Left lung (tissue), 10 donors: ENCODE data around the gene IFT122. TPM values are rescaled to one million over a fixed set of nuclear protein-coding genes. Genes with fewer than 3 reads are reported as not detected.

ENCODE experiments used
- ATAC-seq: fragments of 200-7000 bp; cut with Tn5 transposase; one replicate; pipeline ENCODE4 v1.9.1; 2020; ENCODE audit warnings: moderate library complexity
- DNase-seq, 4 donors: peaks; one replicate each; pipeline ENCODE4 v3.0.0-alpha.2; 2013 to 2020
- H3K27ac ChIP-seq, 2 donors: fragments of 200-600 bp; sonication (generic) in 1 of 2; one replicate each; pipeline versions ENCODE4 v1.5.0 to v1.8.0; 2020 to 2021
- H3K27me3 ChIP-seq, 2 donors: fragments of 200-600 bp; sonication (generic) in 1 of 2; one replicate each; pipeline versions ENCODE4 v1.5.0 to v1.8.0; 2020 to 2021
- H3K36me3 ChIP-seq, 2 donors: fragments of 200-600 bp; sonication (generic) in 1 of 2; one replicate each; pipeline versions ENCODE4 v1.5.0 to v1.8.0; 2020 to 2021
- H3K4me1 ChIP-seq, 2 donors: fragments of 200-600 bp; one replicate each; pipeline ENCODE4 v1.8.0; 2021
- H3K4me3 ChIP-seq, 2 donors: fragments of 200-600 bp; sonication (generic) in 1 of 2; one replicate each; pipeline versions ENCODE4 v1.5.0 to v1.8.0; 2020 to 2021; ENCODE audit warnings: mild to moderate bottlenecking in 1 of 2
- H3K9me3 ChIP-seq, 2 donors: fragments of 200-600 bp; sonication (generic) in 1 of 2; one replicate each; pipeline versions ENCODE4 v1.5.0 to v1.8.0; 2020 to 2021
- intact Hi-C, 2 donors: fragments of 100-400 bp; cut with DNase I; formaldehyde crosslinking; loops; one replicate each; pipeline versions ENCODE4 v1.11.2 to v1.14.2; 2022
- polyA plus RNA-seq, 6 donors: library from polyadenylated mRNA; unstranded; fragments of 120-200 nt; gene quantifications; one replicate each; pipeline ENCODE4 v1.2.1, GENCODE V29; 2013; ENCODE audit not compliant: insufficient read length in 6 of 6
- total RNA-seq, 2 donors: library from RNA; stranded (reverse); fragmentation: NEBNext Ultra II Directional; extraction: Animal tissue kit (Norgen Biotek cat#: 25700); gene quantifications; one replicate each; pipeline ENCODE4 v1.2.1, GENCODE V29; 2021
- TF ChIP-seq, protein P1 (sequence below), 2 donors: fragments of 200-600 bp; sonication (generic) in 1 of 2; IDR thresholded peaks; one replicate each; pipeline versions ENCODE4 v1.5.0 to v1.8.0; 2021; ENCODE audit warnings: antibody characterized with exemption in 2 of 2
- donor health status: DM: no; HTN: yes; CAD: no.
- donor health status: DM: no; HTN: no; CAD: no.

Gene IFT122
- total and polyA plus RNA-seq, 8 donors: 21.2 to 79.7 (median 71.3) TPM

DNA sequence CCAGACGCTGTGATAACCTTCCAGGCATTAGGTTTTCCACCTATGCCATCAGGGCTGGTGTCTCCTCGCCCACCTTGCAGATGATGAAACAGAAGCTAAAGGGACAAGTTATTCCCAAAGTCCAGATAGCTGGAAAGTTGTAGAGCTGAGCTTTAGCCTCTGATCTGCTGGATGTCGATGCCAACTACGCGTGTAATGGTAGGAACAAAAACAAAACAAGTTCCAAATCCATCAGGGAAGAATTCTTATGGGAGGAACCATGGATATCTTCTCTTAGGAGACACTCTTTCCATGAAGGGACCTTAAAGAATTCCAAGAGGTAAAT lies 60.3 kb downstream of the IFT122 start:
- DNase-seq (no peak), ATAC-seq (no peak)
- TF ChIP-seq, protein P1, sequence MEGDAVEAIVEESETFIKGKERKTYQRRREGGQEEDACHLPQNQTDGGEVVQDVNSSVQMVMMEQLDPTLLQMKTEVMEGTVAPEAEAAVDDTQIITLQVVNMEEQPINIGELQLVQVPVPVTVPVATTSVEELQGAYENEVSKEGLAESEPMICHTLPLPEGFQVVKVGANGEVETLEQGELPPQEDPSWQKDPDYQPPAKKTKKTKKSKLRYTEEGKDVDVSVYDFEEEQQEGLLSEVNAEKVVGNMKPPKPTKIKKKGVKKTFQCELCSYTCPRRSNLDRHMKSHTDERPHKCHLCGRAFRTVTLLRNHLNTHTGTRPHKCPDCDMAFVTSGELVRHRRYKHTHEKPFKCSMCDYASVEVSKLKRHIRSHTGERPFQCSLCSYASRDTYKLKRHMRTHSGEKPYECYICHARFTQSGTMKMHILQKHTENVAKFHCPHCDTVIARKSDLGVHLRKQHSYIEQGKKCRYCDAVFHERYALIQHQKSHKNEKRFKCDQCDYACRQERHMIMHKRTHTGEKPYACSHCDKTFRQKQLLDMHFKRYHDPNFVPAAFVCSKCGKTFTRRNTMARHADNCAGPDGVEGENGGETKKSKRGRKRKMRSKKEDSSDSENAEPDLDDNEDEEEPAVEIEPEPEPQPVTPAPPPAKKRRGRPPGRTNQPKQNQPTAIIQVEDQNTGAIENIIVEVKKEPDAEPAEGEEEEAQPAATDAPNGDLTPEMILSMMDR (IDR thresholded peaks at IDR 0.05): no peak
- H3K36me3 ChIP-seq: peaks cover 0 to 50% of the 10 kb centered on the region in 2 donors
- H3K27me3 ChIP-seq: no peaks in the 10 kb centered on the region
- H3K9me3 ChIP-seq: no peaks in the 10 kb centered on the region
- intact Hi-C loops: no loop called here
- H3K4me1 ChIP-seq: peaks cover 7 to 27% of the 10 kb centered on the region in 2 donors
- peak overlapping the region in 1 of 2 donors; percentile 67 for H3K27ac ChIP-seq
- no peak overlapping the region for H3K4me3 ChIP-seq

DNA sequence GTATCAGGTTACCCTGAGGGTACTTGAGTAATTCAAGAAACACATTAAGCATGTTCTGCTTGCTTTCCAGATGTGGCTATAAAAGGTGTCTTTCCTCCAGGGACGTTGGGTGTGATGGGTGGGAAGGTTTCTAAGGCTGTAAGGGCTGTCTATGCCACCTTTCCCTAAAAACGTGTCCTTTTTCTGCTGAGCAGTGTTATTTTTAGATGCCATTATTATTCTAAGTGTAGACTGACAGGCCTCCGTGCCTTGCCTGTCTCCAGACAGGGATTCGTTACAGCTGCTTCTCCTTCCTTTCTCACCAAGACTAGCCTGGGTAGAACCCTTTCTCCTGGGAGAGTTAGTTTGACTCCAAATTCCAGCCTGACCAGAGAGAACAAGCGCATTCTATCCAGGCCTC lies 61.6 kb downstream of the IFT122 start:
- Histone ChIP-seq H3K36me3 (peaks cover 0 to 55% of the 10 kb centered on the region in 2 donors), H3K27me3 (no peaks in the 10 kb centered on the region), H3K4me3 (no peak overlapping the region), H3K4me1 (peaks cover 4 to 22% of the 10 kb centered on the region in 2 donors), H3K9me3 (no peaks in the 10 kb centered on the region), H3K27ac (peak overlapping the region in 1 of 2 donors; percentile 25)
- TF ChIP-seq, protein P1 (IDR thresholded peaks at IDR 0.05): no peak
- DNase-seq (no peak), ATAC-seq (no peak)
- intact Hi-C loops: no loop called here

DNA sequence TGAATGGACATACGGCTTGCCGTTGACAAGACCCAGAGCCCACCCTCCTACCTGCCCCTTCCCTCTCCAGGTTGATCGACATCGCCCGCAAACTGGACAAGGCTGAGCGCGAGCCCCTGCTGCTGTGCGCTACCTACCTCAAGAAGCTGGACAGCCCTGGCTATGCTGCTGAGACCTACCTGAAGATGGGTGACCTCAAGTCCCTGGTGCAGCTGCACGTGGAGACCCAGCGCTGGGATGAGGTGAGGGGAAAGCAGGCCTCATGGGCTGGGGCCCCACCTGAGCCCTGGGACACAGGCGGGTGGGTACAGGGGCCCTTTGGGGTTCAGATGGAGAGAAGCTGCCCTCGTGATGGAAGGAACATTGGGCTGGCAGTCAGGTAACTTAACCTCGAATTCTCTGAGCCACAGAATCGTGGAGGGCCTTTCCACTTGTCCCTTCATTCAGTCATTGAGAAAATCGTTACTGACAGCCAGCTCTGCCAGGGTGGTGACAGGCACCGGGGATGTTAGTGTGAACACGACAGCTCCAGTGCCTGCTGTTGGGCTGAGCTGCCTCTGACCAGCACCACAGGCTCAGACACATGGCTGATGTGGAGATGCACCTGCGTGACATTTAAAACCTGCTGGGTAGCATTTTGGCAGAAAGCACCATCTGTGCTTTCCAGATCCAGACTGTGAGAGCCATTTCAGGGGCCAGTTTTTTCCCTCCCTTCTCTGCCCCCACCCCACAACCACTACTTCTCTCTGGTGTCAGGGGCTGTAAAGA lies 62.8 kb downstream of the IFT122 start:
- ATAC-seq: no peak
- Histone ChIP-seq H3K27me3 (no peaks in the 10 kb centered on the region), H3K36me3 (peaks cover 0 to 64% of the 10 kb centered on the region in 2 donors), H3K9me3 (no peaks in the 10 kb centered on the region), H3K4me3 (no peak overlapping the region), H3K27ac (no peak overlapping the region), H3K4me1 (peaks cover 4 to 25% of the 10 kb centered on the region in 2 donors)
- peak in 1 of 4 donors; percentile 57 for DNase-seq
- intact Hi-C loops: no loop called here
- TF ChIP-seq, protein P1 (IDR thresholded peaks at IDR 0.05): no peak

DNA sequence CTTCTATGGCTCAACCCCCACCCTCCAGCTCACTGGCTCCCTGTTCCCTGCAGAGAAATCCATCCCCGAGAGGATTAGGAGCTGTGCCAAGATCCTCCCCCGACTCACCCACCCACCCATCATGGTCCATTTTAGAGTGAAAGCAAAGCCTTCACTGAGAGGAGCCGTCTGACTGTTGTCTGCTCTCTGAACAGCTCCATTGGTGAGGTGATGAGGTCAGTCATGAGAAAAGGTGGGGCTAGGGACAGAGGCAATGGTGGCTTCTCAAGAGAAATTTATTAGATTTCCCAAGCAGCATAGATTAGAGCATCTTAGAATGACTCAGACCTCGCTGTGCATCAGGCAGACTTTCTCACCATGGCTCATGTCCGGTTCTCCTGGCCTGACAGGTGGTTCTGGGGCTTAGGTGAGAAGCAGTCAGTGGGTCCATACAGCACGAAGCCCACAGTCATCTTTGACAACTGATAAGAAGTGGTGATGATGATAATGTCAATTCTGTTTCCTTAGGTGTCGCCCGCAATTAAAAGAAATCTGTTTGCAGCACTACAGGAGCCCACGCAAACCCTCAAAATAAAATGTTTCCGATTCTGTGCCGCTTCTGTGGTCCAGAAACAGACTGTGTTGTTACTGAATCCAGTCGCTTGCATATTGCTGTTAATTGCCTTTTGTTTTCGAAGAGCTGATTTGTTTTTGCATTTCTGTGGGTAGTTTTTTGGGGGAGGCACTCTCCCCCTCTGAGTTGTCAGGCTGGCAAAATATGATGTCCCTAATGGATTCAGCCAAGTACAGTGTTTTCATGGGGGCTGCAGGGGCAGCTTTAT lies 63.7 kb downstream of the IFT122 start:
- Histone ChIP-seq H3K4me3 (no peak overlapping the region), H3K9me3 (no peaks in the 10 kb centered on the region), H3K4me1 (peaks cover 0 to 21% of the 10 kb centered on the region in 2 donors), H3K27ac (no peak overlapping the region), H3K36me3 (peaks cover 0 to 68% of the 10 kb centered on the region in 2 donors), H3K27me3 (no peaks in the 10 kb centered on the region)
- no peak for ATAC-seq
- DNase-seq: no peak
- intact Hi-C loops: no loop called here
- TF ChIP-seq, protein P1 (IDR thresholded peaks at IDR 0.05): no peak

DNA sequence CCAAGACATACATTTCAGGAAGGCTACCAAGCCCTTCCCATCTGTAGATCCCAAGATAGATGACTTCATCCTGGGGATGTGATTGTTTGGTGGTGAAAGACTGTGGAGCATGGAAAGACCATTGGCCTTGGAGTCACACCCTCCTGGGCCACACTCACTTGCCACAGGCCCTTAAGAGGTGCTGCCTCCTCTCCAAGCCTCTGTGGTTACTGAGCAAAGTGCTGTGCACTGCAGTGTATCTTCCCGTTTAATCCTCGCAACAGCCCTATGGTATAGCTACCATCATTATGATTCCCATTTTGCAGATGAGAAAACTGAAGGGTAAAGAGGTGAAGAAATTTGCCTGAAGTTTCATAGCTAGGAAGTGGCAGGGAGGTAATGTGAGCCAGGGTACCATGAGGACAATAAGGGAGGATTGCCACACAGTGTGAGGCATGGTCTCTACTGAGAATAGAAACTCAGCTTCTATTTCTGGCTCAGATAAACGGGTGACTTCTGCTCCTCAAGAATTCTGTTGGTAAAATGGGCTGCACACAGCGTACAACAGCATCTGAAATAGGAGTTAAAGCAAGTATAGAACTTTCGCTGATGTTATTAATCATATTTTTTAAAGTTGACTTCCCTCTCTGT lies 64.6 kb downstream of the IFT122 start:
- H3K27ac ChIP-seq: no peak overlapping the region
- intact Hi-C loops: no loop called here
- peaks cover 0 to 74% of the 10 kb centered on the region in 2 donors for H3K36me3 ChIP-seq

More for the DNA sequence above, 64.6 kb downstream of the IFT122 start:
- no peak overlapping the region for H3K4me3 ChIP-seq
- peaks cover 0 to 13% of the 10 kb centered on the region in 2 donors for H3K4me1 ChIP-seq
- TF ChIP-seq, protein P1 (IDR thresholded peaks at IDR 0.05): no peak
- DNase-seq (no peak), ATAC-seq (no peak)
- no peaks in the 10 kb centered on the region for H3K9me3 ChIP-seq
- H3K27me3 ChIP-seq: no peaks in the 10 kb centered on the region
